GM21576 (cell line): ENCODE results near the gene ZDHHC22.

ENCODE experiments used
- ATAC-seq: cut with Tn5 transposase; IDR thresholded peaks from one replicate; pipeline ENCODE4 v1.9.1; 2021; ENCODE audit warnings: mild to moderate bottlenecking, moderate library complexity; ENCODE audit not compliant: unreplicated experiment

ZDHHC22 gene

GRCh38 chr14:77085538-77085937, 56.1 kb downstream of the ZDHHC22 start:
- ATAC-seq, result no peak

- ATAC-seq, result no peak
Observed at GRCh38 chr14:77084985-77085384, 56.6 kb downstream of the ZDHHC22 start.

GRCh38 chr14:77083082-77083481, 58.5 kb downstream of the ZDHHC22 start:
- no peak for ATAC-seq

GRCh38 chr14:77082356-77082755, 59.2 kb downstream of the ZDHHC22 start:
- ATAC-seq, result no peak
